ENCODE measurements around the gene BMAL2.

The BMAL2 gene

DNA sequence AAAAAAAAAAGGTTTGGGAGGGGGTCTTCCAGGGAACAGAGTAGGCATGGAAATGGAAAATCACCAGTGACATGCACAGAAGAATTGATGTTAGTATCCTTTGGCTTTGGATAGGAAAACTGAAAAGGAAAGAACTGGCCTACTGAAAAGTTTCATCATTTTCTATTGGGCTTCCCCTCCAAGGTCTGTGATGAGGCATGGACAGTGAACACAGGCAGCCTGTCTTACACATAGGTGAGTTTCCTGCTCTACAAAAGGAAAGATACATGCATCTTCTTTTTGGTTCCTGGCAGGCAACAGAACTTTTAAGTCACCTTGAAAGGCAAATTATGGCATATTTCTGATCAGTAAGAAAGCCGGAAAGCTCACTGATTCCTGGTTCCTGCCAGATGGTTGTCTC lies 5.8 kb downstream of the BMAL2 start:
- H3K27ac Mint-ChIP-seq, result no peak overlapping the region
- no peaks in the 10 kb centered on the region for H3K9me3 Mint-ChIP-seq
- H3K27me3 Mint-ChIP-seq (ENCODE audit: low read depth, poor library complexity), result peaks cover 33% of the 10 kb centered on the region
- H3K4me1 Mint-ChIP-seq, result peaks cover 7% of the 10 kb centered on the region
- no peak overlapping the region for H3K4me3 Mint-ChIP-seq
- H3K36me3 Mint-ChIP-seq (ENCODE audit: low read depth), result no peaks in the 10 kb centered on the region
- no peak for DNase-seq
- TF ChIP-seq CTCF (IDR thresholded peaks at IDR 0.05), result no peak

GRCh38 chr12:27340971-27341370 lies 8.3 kb downstream of the BMAL2 start:
- Mint-ChIP-seq H3K36me3 (ENCODE audit: low read depth) (no peaks in the 10 kb centered on the region), H3K4me3 (no peak overlapping the region)

DNA sequence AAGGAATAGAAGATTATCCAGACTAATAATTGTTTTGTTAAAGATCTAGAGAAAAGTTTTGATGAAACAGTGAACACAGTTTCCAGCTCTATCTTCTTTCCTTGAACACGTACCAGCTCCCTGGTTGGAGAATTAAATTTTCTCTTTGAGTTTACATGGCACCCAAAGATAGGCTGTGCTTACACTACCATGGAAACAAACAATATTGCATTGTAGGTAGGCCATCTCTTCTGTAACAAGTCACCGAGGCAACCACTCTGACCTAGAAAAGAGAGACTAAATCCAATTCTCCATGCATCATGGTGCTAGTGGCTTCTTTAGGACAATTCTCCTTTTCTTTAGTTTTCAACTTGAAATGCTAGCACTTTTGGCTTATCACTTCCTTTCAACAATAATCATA lies 9.9 kb downstream of the BMAL2 start:
- Mint-ChIP-seq H3K9me3 (no peaks in the 10 kb centered on the region), H3K4me3 (no peak overlapping the region), H3K4me1 (no peaks in the 10 kb centered on the region), H3K36me3 (ENCODE audit: low read depth) (no peaks in the 10 kb centered on the region), H3K27me3 (ENCODE audit: low read depth, poor library complexity) (peaks cover 3% of the 10 kb centered on the region), H3K27ac (no peak overlapping the region)
- no peak for DNase-seq
- no peak for TF ChIP-seq CTCF (IDR thresholded peaks at IDR 0.05)

More at GRCh38 chr12:27340971-27341370, 8.3 kb downstream of the BMAL2 start:
- no peaks in the 10 kb centered on the region for H3K9me3 Mint-ChIP-seq
- no peaks in the 10 kb centered on the region for H3K4me1 Mint-ChIP-seq
- peaks cover 8% of the 10 kb centered on the region for H3K27me3 Mint-ChIP-seq (ENCODE audit: low read depth, poor library complexity)
- DNase-seq, result no peak
- TF ChIP-seq CTCF (IDR thresholded peaks at IDR 0.05), result no peak
- H3K27ac Mint-ChIP-seq, result no peak overlapping the region

DNA sequence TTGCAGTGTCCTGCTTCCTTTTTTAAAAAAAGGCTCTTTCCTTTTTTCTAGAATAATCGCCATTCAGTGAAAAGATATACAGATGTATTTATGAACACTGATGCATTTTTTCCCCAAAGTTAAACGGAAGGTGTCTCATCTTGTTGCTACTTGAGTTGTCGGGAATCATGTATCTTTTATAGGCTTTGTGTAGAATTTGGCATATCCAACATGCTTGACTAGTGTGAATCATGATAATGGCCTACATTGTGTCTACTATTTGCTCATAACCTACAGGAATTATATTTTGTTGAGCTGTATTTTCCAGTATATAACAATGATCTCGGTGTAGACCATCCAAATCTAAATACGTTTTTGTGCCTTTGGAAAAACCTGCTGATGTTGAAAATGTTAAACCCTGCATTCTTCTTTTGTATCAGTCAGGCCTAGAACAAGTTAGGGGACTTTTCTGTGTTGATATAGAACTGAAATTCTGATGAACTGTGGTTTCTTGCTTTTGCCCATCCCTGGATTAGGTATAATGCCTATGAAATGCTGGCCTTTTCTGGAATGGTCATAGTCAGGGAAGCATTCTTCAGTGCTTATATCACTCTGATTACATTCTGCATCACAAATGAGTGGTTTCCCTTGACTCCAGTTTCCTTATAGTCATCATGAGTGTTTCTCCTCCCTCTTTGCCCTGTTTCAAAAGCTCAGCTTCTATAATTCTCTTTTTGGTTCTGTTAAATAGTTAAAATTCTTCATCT lies 10.8 kb downstream of the BMAL2 start:
- Mint-ChIP-seq H3K27me3 (ENCODE audit: low read depth, poor library complexity) (peaks cover 3% of the 10 kb centered on the region), H3K27ac (no peak overlapping the region), H3K9me3 (no peaks in the 10 kb centered on the region), H3K36me3 (ENCODE audit: low read depth) (no peaks in the 10 kb centered on the region), H3K4me3 (no peak overlapping the region), H3K4me1 (no peaks in the 10 kb centered on the region)
- TF ChIP-seq CTCF (IDR thresholded peaks at IDR 0.05), result no peak
- DNase-seq, result no peak

GRCh38 chr12:27344246-27344645 lies 11.6 kb downstream of the BMAL2 start:
- no peak for TF ChIP-seq CTCF (IDR thresholded peaks at IDR 0.05)
- DNase-seq, result no peak
- Mint-ChIP-seq H3K4me3 (no peak overlapping the region), H3K27ac (no peak overlapping the region), H3K4me1 (no peaks in the 10 kb centered on the region), H3K27me3 (ENCODE audit: low read depth, poor library complexity) (peaks cover 3% of the 10 kb centered on the region), H3K9me3 (no peaks in the 10 kb centered on the region), H3K36me3 (ENCODE audit: low read depth) (no peaks in the 10 kb centered on the region)

DNA sequence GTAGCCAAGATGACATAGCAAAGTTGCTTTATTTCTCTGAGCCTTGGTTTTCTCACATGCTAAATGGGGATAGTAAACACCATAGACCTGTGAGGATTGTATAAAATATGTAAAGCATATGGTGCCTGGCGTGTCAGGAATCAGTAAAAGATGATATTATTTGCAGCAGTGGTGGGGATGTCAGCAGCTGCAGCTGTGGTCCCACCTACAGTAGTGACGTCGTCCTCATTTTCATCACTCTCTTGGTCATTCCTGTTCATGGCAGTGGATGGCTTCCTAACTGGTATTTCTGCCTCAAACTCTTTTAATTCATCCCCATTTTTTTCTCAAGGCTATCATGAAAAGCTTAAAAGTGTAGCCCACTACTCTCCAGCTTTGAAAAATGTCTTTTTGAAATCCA lies 12.1 kb downstream of the BMAL2 start:
- Mint-ChIP-seq H3K4me3 (no peak overlapping the region), H3K36me3 (ENCODE audit: low read depth) (no peaks in the 10 kb centered on the region)

More for the DNA sequence above, 12.1 kb downstream of the BMAL2 start:
- no peak overlapping the region for H3K27ac Mint-ChIP-seq
- no peaks in the 10 kb centered on the region for H3K4me1 Mint-ChIP-seq
- no peak for TF ChIP-seq CTCF (IDR thresholded peaks at IDR 0.05)
- H3K9me3 Mint-ChIP-seq, result no peaks in the 10 kb centered on the region
- H3K27me3 Mint-ChIP-seq (ENCODE audit: low read depth, poor library complexity), result no peaks in the 10 kb centered on the region
- DNase-seq, result no peak

Measured in nephron progenitor cell (in vitro differentiated cells).